ENCODE results near the gene HPSE.

Gene HPSE

DNA sequence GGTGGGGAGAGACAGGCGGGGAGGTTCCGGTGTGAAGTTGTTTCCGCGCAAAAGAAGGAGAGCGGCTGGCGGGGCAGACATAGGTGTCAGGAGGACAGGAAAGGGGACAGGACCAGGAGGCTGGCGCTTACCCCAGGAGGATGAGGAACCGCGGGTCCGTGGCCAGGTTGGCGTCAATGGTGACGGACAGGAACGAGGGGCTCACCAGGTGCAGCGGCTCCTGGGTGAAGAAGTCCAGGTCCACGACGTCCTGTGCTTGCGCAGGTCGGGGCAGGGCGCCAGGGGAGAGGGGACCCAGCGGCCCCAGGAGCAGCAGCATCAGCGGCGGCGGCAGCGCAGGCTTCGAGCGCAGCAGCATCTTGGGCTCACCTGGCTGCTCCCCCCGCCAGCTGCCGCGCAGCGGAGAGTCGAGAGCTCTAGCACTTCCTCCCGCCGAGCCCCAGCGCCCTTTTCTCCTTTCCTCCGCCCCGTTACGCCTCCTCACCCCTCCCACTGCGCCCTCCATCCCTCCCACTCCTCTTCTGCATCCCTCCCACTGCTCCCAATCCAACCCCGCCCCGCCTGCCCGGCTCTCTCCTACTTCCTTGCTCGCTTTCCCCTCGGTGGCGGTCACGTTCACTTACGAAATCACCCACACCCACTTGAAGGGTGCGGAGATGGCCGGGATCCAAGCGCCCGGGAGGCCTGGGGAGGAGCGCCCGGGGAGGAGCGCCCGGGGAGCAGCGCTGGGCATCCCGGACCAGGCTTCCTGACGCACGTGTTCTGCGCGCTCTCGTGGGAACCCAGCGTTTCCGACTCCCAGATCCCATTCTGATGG lies at the start of gene HPSE:
Gene HPSE (minus strand): TSS at position 424 of the 817 bp plus-strand sequence. CDS start 66 bp downstream, at position 358.
- peak; percentile 64 to 75 for DNase-seq

- DNase-seq: peak in 1 of 2 donors; percentile 24
These were observed 48.2 kb upstream of the HPSE start for GRCh38 chr4:83382850-83383249.

DNA sequence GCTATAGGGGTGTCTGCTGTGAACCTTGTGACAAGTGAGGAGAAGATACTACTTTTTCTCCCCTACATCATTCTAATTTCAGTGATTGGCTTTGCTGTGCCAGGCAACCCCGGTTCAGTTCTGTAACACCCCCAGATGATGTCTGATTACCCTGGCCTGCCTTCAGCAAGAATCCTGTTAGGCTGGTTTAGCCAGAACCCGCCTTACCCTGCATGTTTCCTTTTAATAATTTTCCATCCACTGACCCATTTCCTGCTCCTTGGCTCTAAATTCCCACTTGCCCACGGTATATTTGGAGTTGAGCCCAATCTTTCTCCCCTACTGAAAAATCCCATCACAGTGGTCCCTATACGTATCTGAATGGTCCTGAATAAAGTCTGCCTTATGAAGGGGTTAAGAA lies 46.5 kb upstream of the HPSE start:
- no peak for DNase-seq

DNA sequence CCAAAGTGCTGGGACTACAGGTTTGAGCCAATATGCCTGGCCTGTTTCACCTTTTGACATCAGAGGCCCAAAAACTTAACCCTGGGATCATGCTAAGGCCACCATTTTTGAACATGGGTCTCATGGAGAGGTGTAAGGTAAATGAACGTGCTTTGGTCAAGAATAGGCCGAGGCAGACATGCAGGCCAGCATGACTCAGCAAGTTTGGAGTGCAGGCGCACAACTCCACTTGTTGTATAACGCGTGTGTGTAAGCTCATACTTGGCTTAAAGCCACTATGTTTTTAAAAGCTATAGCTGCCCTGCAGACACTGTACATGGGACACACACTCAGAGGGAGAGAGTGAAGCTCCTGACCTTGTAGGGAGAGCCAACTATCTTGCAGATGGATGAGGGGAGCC lies 43.8 kb upstream of the HPSE start:
- DNase-seq: peak in 1 of 2 donors; percentile 34

DNA sequence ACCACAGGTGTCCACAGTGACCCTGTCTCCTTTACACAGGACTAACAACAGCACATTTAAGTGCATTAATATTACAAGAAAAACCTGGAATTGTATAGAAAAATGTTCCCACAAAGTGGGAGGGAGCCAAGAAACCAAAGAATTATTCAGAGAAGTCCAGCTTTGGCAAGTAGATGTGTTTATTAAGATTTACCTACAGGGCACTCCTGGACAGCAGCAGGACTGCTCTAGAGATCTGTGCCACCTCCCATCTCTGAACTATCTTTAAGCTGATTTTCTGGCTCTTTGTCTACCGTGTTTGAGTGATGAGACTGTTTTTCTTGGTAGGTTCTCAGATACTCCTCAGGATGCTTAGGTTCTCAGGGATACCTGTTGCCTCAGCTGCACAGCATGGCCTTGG lies 38.3 kb upstream of the HPSE start:
- DNase-seq: no peak

GRCh38 chr4:83371936-83372335 lies 37.3 kb upstream of the HPSE start:
- no peak for DNase-seq

DNA sequence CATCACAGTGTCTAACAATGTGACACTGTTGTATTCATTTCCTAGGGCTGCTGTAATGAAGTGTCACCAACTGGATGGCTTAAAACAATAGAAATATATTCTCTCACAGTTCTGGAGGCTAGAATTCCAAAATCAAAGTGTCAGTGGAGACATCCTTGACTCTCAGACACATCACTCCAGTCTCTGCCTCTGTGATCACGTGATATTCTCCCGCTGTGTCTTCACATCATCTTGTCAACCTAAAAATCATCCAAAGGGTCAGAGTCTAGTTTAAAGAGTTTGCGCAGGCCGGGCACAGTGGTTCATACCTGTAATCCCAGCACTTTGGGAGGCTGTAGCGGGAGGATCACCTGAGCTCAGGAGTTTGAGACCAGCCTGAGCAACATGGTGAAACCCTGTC lies 36.6 kb upstream of the HPSE start:
- DNase-seq: no peak

GRCh38 chr4:83370640-83370906 lies 35.9 kb upstream of the HPSE start:
- peak in 1 of 2 donors; percentile 13 for DNase-seq

DNA sequence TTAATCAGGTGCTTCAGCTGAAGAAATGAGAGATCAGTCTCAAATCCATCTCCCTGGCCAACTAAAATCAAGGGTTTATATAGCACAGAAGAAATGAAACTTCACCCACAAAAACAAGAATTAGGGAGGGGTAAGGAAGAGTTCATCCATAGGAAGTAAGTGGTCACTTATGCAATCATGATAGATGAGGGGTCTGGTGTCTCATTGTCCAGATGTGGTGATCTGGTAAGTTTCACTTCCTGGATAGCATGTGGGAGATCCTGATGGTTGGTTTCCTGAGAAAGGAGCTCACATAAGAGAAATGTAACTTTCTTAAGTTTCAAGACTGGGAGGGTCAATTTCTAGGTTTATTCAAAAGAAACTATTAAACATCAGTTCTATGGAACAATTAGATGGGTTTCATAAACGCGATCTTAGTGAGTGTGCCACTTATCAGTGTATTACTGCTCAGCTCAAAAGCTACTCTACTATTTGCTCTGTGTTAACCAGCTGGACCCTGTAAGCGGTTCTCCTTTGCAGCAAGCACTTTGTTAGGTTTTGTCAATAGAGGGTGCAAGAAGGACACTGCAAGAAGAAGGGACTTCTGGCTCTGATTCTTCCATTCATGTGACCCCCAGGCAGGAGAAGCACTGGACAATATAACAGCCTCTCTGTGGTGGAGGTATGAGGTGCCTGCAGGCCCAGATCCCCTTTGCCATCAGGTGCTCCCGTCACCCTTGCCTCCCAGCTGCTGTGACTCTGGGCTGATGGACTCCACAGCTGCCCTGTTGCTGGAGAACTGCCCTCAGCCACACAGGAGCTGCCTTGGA lies 35.4 kb upstream of the HPSE start:
- DNase-seq: peak in 1 of 2 donors; percentile 30

DNA sequence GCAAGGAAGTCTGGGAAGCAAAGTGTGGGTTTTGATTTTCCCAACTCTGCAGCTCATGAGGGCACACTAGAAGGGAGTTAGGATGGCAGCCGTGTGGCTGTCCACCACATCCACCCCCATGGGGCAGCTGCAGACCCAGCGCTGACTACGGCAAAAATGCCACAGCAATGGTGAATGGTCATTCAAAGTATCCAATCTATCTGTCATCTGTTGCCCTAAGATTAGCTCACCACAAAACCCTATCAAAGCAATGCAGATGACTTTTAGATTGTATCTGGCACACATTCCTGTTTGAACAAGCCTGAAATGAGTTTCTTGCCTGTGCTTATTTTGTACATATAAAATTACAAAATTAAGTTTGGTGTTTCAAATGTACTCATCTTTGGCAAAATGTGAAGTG lies 29.7 kb upstream of the HPSE start:
- DNase-seq: no peak

- no peak for DNase-seq
These were observed 28.1 kb upstream of the HPSE start for GRCh38 chr4:83362492-83363329.

GRCh38 chr4:83361416-83362103 lies 26.9 kb upstream of the HPSE start:
- no peak for DNase-seq

DNA sequence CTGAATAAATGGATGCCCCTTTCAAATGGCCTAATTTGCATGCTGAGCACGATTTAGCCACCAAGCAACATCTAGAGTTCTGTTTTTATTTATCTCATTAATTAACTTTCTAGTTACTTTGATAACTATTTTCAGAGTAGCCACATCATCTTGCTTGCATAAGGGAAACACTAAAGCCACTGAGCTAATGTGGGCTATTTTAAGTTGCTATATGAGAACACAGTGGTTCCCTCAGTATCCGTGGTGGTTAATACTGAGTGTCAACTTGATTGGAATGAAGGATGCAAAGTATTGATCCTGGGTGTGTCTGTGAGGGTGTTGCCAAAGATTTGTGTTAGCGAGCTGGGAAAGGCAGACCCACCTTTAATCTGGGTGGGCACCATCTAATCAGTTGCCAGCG lies 25.4 kb upstream of the HPSE start:
- DNase-seq: no peak

DNA sequence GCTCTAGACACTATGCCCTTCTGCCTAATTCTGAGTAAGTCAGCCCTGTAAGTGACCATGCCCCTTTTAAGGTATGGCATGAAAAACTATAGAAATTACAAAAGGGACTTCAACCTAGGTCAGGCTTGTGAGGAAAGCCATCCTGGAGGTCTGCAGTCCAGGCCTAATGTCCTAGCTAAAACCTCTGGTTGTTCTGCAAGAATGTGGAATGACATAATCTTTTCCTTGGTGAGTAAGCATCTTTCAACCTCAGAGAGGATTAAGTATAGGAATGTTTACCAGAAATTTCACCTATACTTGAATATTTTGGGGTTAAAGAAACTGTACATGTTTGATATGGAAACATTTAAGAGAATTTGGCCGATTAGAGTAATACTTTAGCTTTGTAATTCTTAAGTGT lies 23.8 kb upstream of the HPSE start:
- DNase-seq: no peak

GRCh38 chr4:83356899-83357661 lies 22.4 kb upstream of the HPSE start:
- DNase-seq: no peak

DNA sequence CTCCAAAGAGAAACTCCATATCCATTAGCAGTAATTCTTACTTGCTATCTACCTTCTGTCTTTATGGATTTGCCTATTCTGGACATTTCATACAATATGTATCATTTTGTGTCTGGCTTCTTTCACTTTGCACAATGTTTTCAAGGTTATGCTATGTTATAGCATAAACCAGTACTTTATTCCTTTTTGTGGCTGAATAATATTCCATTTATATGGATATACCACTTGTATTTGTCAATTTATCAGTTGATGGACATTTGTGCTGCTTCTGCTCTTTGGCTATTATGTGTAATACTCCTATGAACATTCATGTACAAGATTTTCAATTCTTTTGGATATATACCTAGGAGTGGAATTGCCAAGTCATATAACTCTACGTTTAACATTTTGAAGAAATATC lies 18.9 kb upstream of the HPSE start:
- no peak for DNase-seq

DNA sequence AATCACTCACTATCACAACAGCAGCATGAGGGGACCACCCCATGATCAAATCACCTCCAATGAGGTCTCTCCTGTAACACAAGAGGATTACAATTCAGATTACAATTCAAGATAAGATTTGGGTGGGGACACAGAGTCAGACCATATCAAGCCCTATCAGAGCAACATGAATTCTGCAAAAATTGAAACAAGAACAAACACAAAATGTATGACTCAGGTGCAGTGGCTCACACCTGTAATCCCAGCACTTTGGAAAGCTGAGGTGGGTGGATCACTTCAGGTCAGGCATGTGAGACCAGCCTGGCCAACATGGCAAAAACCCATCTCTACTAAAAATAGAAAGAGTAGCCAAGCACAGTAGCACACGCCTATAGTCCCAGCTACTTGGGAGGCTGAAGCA lies 13.4 kb upstream of the HPSE start:
- no peak for DNase-seq

GRCh38 chr4:83342476-83342875 lies 7.8 kb upstream of the HPSE start:
- no peak for DNase-seq

DNA sequence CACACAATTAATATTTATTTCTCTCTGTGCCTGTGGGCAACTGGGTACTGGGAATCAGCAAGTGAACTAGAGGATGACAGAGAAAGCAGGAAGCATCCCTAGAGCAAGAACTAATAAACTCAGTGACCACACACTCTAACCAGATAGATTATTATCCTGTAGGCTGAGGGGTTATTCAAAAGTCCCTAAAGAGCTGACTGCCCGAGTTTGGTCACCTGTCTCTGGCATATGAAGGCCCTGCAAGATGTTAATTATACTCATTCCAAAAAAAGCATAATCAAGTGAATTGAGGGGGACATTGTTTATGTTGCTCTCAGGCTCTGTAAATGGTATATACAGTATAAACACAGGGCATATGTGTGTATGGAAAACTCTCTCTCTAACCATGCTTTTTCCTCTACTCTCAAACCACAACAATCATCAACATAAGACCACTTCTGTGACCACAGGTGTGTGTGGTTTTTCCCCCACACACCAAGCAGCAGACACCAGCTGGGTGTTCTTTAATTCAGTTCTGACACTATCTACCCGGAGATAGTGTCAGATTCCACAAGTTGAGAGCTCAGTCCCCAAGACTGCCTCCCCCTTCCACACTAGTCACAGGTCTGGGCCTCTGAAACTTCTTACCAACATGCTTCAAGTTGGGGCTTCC lies 6.2 kb upstream of the HPSE start:
- peak; percentile 14 to 46 for DNase-seq

DNA sequence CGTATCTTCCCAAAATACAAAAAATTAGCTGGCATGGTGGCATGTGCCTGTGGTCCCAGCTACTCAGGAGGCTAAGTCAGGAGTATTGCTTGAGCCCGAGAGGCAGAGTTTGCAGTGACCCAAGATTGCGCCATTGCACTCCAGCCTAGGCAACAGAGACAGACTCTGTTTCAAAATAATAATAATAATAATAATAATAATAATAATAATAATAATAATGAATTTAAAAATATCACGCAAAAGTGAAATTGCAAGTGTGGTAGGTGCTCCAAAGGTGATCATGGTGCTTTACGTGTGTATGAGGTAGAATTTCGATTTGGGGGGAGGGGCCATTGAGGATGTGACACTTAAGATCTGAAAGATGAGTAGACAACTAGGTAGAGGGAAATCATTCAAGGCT lies 4.9 kb upstream of the HPSE start:
- DNase-seq: no peak

DNA sequence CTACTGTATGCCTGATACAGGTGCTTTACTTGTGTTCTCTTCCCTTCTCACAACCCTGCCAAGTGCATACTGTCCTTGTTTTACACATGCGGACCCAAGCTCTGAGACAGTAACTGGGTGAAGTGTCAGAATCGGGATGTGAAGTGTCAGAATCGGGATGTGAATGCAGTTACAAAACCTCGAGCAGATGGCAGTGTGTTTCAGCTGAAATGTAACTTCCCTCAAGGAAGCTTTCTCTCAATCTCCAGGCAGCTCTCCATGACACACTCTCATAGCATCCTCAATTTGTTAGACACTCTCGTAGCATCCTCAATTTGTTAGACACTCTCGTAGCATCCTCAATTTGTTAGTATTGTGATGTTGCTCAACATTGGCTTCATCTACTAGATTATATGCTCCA lies 1.1 kb upstream of the HPSE start:
- DNase-seq: no peak

DNA sequence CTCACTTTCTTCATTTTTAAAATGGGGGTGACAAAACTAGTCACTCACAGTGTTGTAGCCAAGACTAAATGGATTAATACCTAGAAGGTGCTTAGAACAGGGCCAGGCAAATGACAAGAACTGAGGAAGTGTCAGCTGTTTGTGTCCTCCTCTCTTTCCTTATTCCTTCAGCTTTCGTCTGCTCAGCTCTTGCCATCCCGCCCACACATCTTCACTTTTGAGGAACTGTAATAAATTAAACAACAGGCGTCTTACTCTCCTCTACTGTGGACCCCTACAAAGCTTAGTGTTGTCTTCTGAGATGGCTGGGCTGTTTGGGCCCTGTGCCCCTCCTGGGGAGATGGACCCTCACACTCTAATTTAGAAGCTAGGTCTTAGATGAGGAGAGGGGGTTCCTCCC lies 2.7 kb downstream of the HPSE start:
- no peak for DNase-seq

Measured in CD4-positive, alpha-beta T cell treated with Interferon alpha-2 for 1 hour (primary cell).